Astrocyte (in vitro differentiated cells and primary cell): ENCODE data around the gene AUTS2. TPM values are rescaled to one million over a fixed set of nuclear protein-coding genes. Genes with fewer than 3 reads are reported as not detected.
A peak's percentile ranks its signal among the peaks of the same experiment; 100 is the strongest.

ENCODE experiments used
- DNase-seq: peaks from one replicate; pipeline ENCODE4 v3.0.0-alpha.2; 2010; ENCODE audit warnings: low read depth
- FAIRE-seq: peaks from 2 replicates; lab custom pipeline; 2011; peaks lifted over from hg19 to GRCh38; lab: Jason Lieb, UNC
- H2AFZ ChIP-seq: 2 replicates; pipeline ENCODE4 v1.6.0; 2012; ENCODE audit warnings: low read depth, low read length, inconsistent platforms
- H3K27ac ChIP-seq: 2 replicates; pipeline ENCODE4 v1.5.1; 2011; ENCODE audit warnings: low read depth, low read length, inconsistent platforms
- H3K27me3 ChIP-seq: 2 replicates; pipeline ENCODE4 v1.6.0; 2011; ENCODE audit warnings: low read length, inconsistent platforms; ENCODE audit not compliant: insufficient read depth
- H3K36me3 ChIP-seq: 2 replicates; pipeline ENCODE4 v1.5.1; 2011; ENCODE audit warnings: low read length, inconsistent platforms; ENCODE audit not compliant: insufficient read depth
- H3K4me1 ChIP-seq: 2 replicates; pipeline ENCODE4 v1.5.1; 2011; ENCODE audit warnings: low read length, inconsistent platforms; ENCODE audit not compliant: insufficient read depth
- H3K4me2 ChIP-seq: 2 replicates; pipeline ENCODE4 v1.6.0; 2012; ENCODE audit warnings: low read length, inconsistent platforms
- H3K4me3 ChIP-seq: 2 replicates; pipeline ENCODE4 v1.5.1; 2011; ENCODE audit warnings: low read depth, mild to moderate bottlenecking, low read length, inconsistent platforms; ENCODE audit not compliant: insufficient read depth
- H3K79me2 ChIP-seq: 2 replicates; pipeline ENCODE4 v1.6.0; 2012; ENCODE audit warnings: mild to moderate bottlenecking, low read length, inconsistent platforms; ENCODE audit not compliant: insufficient read depth
- H3K9ac ChIP-seq: 2 replicates; pipeline ENCODE4 v1.6.0; 2012; ENCODE audit warnings: mild to moderate bottlenecking, low read length, inconsistent platforms
- H3K9me3 ChIP-seq: 2 replicates; pipeline ENCODE4 v1.5.1; 2012; ENCODE audit warnings: low read depth, mild to moderate bottlenecking, low read length, inconsistent platforms; ENCODE audit not compliant: insufficient read depth
- H4K20me1 ChIP-seq: 2 replicates; pipeline ENCODE4 v1.6.0; 2012; ENCODE audit warnings: low read length, inconsistent platforms; ENCODE audit not compliant: insufficient read depth
- H3K27ac Mint-ChIP-seq: one replicate; pipeline ENCODE4 v1.8.0; 2021; ENCODE audit warnings: mild to moderate bottlenecking, mixed read lengths; ENCODE audit not compliant: unreplicated experiment
- H3K27me3 Mint-ChIP-seq: one replicate; pipeline ENCODE4 v1.8.0; 2021; ENCODE audit warnings: low read depth, mixed read lengths; ENCODE audit not compliant: unreplicated experiment
- H3K36me3 Mint-ChIP-seq: one replicate; pipeline ENCODE4 v1.8.0; 2021; ENCODE audit warnings: low read depth, mixed read lengths; ENCODE audit not compliant: unreplicated experiment
- H3K4me1 Mint-ChIP-seq: one replicate; pipeline ENCODE4 v1.8.0; 2021; ENCODE audit warnings: low read depth, mixed read lengths; ENCODE audit not compliant: unreplicated experiment
- H3K4me3 Mint-ChIP-seq: one replicate; pipeline ENCODE4 v1.8.0; 2021; ENCODE audit warnings: mild to moderate bottlenecking, moderate library complexity, mixed read lengths; ENCODE audit not compliant: unreplicated experiment
- H3K9me3 Mint-ChIP-seq: one replicate; pipeline ENCODE4 v1.8.0; 2021; ENCODE audit warnings: mild to moderate bottlenecking, mixed read lengths; ENCODE audit not compliant: unreplicated experiment
- CTCF ChIP-seq: IDR thresholded peaks from 2 replicates; pipeline ENCODE4 v1.5.1; 2011; ENCODE audit warnings: low read depth, mild to moderate bottlenecking, inconsistent platforms, low read length, moderate library complexity; ENCODE audit not compliant: insufficient read depth
- EZH2 ChIP-seq: IDR thresholded peaks from 2 replicates; pipeline ENCODE4 v1.6.1; 2012; ENCODE audit warnings: mild to moderate bottlenecking, low read length, inconsistent platforms; ENCODE audit not compliant: insufficient read depth
- total RNA-seq: library from RNA; stranded (reverse); gene quantifications from 2 replicates; pipeline ENCODE4 v1.2.1, GENCODE V29; 2021

The AUTS2 gene
- total RNA-seq, 1 donor from 2014 or later = 73.2 TPM

- Mint-ChIP-seq H3K27me3 (no peaks in the 10 kb centered on the region), H3K4me1 (no peaks in the 10 kb centered on the region), H3K27ac (no peak overlapping the region), H3K9me3 (peaks cover 2% of the 10 kb centered on the region), H3K36me3 (no peaks in the 10 kb centered on the region), H3K4me3 (no peak overlapping the region)
- H3K27ac ChIP-seq = no peak overlapping the region
- H2AFZ ChIP-seq = no peak overlapping the region
- H3K79me2 ChIP-seq = no peaks in the 10 kb centered on the region
- no peaks in the 10 kb centered on the region for H3K27me3 ChIP-seq
- no peak for TF ChIP-seq CTCF
- no peak for TF ChIP-seq EZH2
- H3K36me3 ChIP-seq = no peaks in the 10 kb centered on the region
- H3K9ac ChIP-seq = no peak overlapping the region
- no peak for FAIRE-seq
- H3K4me3 ChIP-seq = no peak overlapping the region
- H3K9me3 ChIP-seq = no peaks in the 10 kb centered on the region
- H3K4me1 ChIP-seq = no peaks in the 10 kb centered on the region
- H4K20me1 ChIP-seq = no peaks in the 10 kb centered on the region
- no peak overlapping the region for H3K4me2 ChIP-seq
- no peak for DNase-seq
Measured at GRCh38 chr7:70512144-70512543, 913.9 kb downstream of the AUTS2 start.

GRCh38 chr7:70512761-70513160 is 914.5 kb downstream of the AUTS2 start:
- H3K27ac ChIP-seq = no peak overlapping the region
- H3K36me3 ChIP-seq = no peaks in the 10 kb centered on the region
- no peaks in the 10 kb centered on the region for H3K9me3 ChIP-seq
- no peaks in the 10 kb centered on the region for H3K79me2 ChIP-seq
- H3K4me3 Mint-ChIP-seq = no peak overlapping the region
- H2AFZ ChIP-seq = no peak overlapping the region
- DNase-seq = no peak
- H3K4me3 ChIP-seq = no peak overlapping the region
- H3K27ac Mint-ChIP-seq = no peak overlapping the region
- H3K9ac ChIP-seq = no peak overlapping the region
- H4K20me1 ChIP-seq = no peaks in the 10 kb centered on the region
- H3K27me3 Mint-ChIP-seq = no peaks in the 10 kb centered on the region
- FAIRE-seq = no peak
- H3K27me3 ChIP-seq = no peaks in the 10 kb centered on the region
- H3K9me3 Mint-ChIP-seq = peaks cover 2% of the 10 kb centered on the region
- no peaks in the 10 kb centered on the region for H3K4me1 ChIP-seq
- no peaks in the 10 kb centered on the region for H3K4me1 Mint-ChIP-seq
- no peak overlapping the region for H3K4me2 ChIP-seq
- H3K36me3 Mint-ChIP-seq = no peaks in the 10 kb centered on the region
- no peak for TF ChIP-seq EZH2
- TF ChIP-seq CTCF = no peak

- Histone ChIP-seq H3K79me2 (no peaks in the 10 kb centered on the region), H3K36me3 (no peaks in the 10 kb centered on the region), H3K4me1 (peaks cover 3% of the 10 kb centered on the region), H3K9ac (no peak overlapping the region), H3K4me3 (no peak overlapping the region), H3K27ac (no peak overlapping the region), H2AFZ (no peak overlapping the region), H3K27me3 (no peaks in the 10 kb centered on the region), H3K4me2 (peak overlapping the region; percentile 7), H4K20me1 (no peaks in the 10 kb centered on the region), H3K9me3 (no peaks in the 10 kb centered on the region)
- H3K27me3 Mint-ChIP-seq = no peaks in the 10 kb centered on the region
- no peak overlapping the region for H3K27ac Mint-ChIP-seq
- FAIRE-seq = no peak
- H3K36me3 Mint-ChIP-seq = peaks cover 2% of the 10 kb centered on the region
- TF ChIP-seq EZH2 (no peak), CTCF (no peak)
- H3K9me3 Mint-ChIP-seq = no peaks in the 10 kb centered on the region
- H3K4me3 Mint-ChIP-seq = no peak overlapping the region
- peak; percentile 54 for DNase-seq
- H3K4me1 Mint-ChIP-seq = peaks cover 11% of the 10 kb centered on the region
Measured at GRCh38 chr7:70520611-70521010, 922.3 kb downstream of the AUTS2 start.
